ENCODE data around the gene NRAP.

NRAP gene

GRCh38 chr10:113565364-113565763 lies 98.5 kb downstream of the NRAP start:
- H3K4me1 ChIP-seq (ENCODE audit: insufficient read depth, low read length): peaks cover 8% of the 10 kb centered on the region
- DNase-seq (no peak), ATAC-seq (ENCODE audit: insufficient read depth, low read depth) (no peak)
- H3K79me2 ChIP-seq (ENCODE audit: insufficient read depth, low read length): no peaks in the 10 kb centered on the region
- no peak overlapping the region for H3K4me3 ChIP-seq (ENCODE audit: low read depth in 1 of 2, low read length in 2 of 2)
- H3K4me2 ChIP-seq (ENCODE audit: insufficient read depth, low read length): no peak overlapping the region
- no peak overlapping the region for H3K27ac ChIP-seq (ENCODE audit: low read length)
- H2AFZ ChIP-seq (ENCODE audit: low read depth, low read length): no peak overlapping the region
- TF ChIP-seq EZH2 (IDR thresholded peaks at IDR 0.05; ENCODE audit: borderline replicate concordance, low read depth, low read length, severe bottlenecking): no peak
- no peak for TF ChIP-seq CTCF (IDR thresholded peaks at IDR 0.05; ENCODE audit: borderline replicate concordance, extremely low read depth, low read length, poor library complexity, severe bottlenecking)
- no peak overlapping the region for H3K9ac ChIP-seq (ENCODE audit: low read depth, low read length)
- no peaks in the 10 kb centered on the region for H3K9me3 ChIP-seq (ENCODE audit: insufficient read depth, low read length, severe bottlenecking)
- no peaks in the 10 kb centered on the region for H4K20me1 ChIP-seq (ENCODE audit: insufficient read depth, low read length)
- H3K27me3 ChIP-seq (ENCODE audit: insufficient read depth, low read length, poor library complexity): no peaks in the 10 kb centered on the region
- no peaks in the 10 kb centered on the region for H3K36me3 ChIP-seq (ENCODE audit: insufficient read depth, low read length)

- DNase-seq: peak; percentile 80
- H3K9me3 ChIP-seq (ENCODE audit: insufficient read depth, low read length, severe bottlenecking): no peaks in the 10 kb centered on the region
These were observed 100.3 kb downstream of the NRAP start for GRCh38 chr10:113563306-113564088.

GRCh38 chr10:113562704-113563103 lies 101.1 kb downstream of the NRAP start:
- Histone ChIP-seq H4K20me1 (ENCODE audit: insufficient read depth, low read length) (no peaks in the 10 kb centered on the region), H3K27me3 (ENCODE audit: insufficient read depth, low read length, poor library complexity) (no peaks in the 10 kb centered on the region), H3K9me3 (ENCODE audit: insufficient read depth, low read length, severe bottlenecking) (no peaks in the 10 kb centered on the region), H3K4me1 (ENCODE audit: insufficient read depth, low read length) (peaks cover 8% of the 10 kb centered on the region), H3K4me2 (ENCODE audit: insufficient read depth, low read length) (no peak overlapping the region), H3K9ac (ENCODE audit: low read depth, low read length) (no peak overlapping the region), H2AFZ (ENCODE audit: low read depth, low read length) (peak overlapping the region; percentile 81), H3K27ac (ENCODE audit: low read length) (no peak overlapping the region), H3K4me3 (ENCODE audit: low read depth in 1 of 2, low read length in 2 of 2) (no peak overlapping the region), H3K36me3 (ENCODE audit: insufficient read depth, low read length) (no peaks in the 10 kb centered on the region), H3K79me2 (ENCODE audit: insufficient read depth, low read length) (no peaks in the 10 kb centered on the region)
- ATAC-seq (ENCODE audit: insufficient read depth, low read depth) (no peak), DNase-seq (no peak)
- no peak for TF ChIP-seq CTCF (IDR thresholded peaks at IDR 0.05; ENCODE audit: borderline replicate concordance, extremely low read depth, low read length, poor library complexity, severe bottlenecking)
- TF ChIP-seq EZH2 (IDR thresholded peaks at IDR 0.05; ENCODE audit: borderline replicate concordance, low read depth, low read length, severe bottlenecking): no peak

More at GRCh38 chr10:113563306-113564088, 100.3 kb downstream of the NRAP start:
- Histone ChIP-seq H3K4me3 (ENCODE audit: low read depth in 1 of 2, low read length in 2 of 2) (peak overlapping the region in 1 of 2 experiments; percentile 50; a peak in 2 of 4 replicates), H2AFZ (ENCODE audit: low read depth, low read length) (peak overlapping the region; percentile 81), H3K9ac (ENCODE audit: low read depth, low read length) (peak overlapping the region; percentile 39), H3K4me1 (ENCODE audit: insufficient read depth, low read length) (peaks cover 8% of the 10 kb centered on the region), H3K36me3 (ENCODE audit: insufficient read depth, low read length) (no peaks in the 10 kb centered on the region), H4K20me1 (ENCODE audit: insufficient read depth, low read length) (no peaks in the 10 kb centered on the region), H3K27ac (ENCODE audit: low read length) (peak overlapping the region; percentile 49), H3K79me2 (ENCODE audit: insufficient read depth, low read length) (no peaks in the 10 kb centered on the region), H3K27me3 (ENCODE audit: insufficient read depth, low read length, poor library complexity) (no peaks in the 10 kb centered on the region), H3K4me2 (ENCODE audit: insufficient read depth, low read length) (peak overlapping the region; percentile 69)
- peak; percentile 99 for TF ChIP-seq CTCF (IDR thresholded peaks at IDR 0.05; ENCODE audit: borderline replicate concordance, extremely low read depth, low read length, poor library complexity, severe bottlenecking)
- TF ChIP-seq EZH2 (IDR thresholded peaks at IDR 0.05; ENCODE audit: borderline replicate concordance, low read depth, low read length, severe bottlenecking): no peak
- ATAC-seq (ENCODE audit: insufficient read depth, low read depth): peak; percentile 95

Data from DND-41 (cell line).